Trophoblast cell (in vitro differentiated cells and primary cell): ENCODE data around the gene ARHGAP42.

Experiments used
- DNase-seq, 2 donors: peaks; one replicate each; pipeline ENCODE4 v3.0.0-alpha.2; 2016
- H2AFZ ChIP-seq: 2 replicates; pipeline ENCODE4 v1.6.1; 2013; ENCODE audit warnings: low read length, moderate library complexity, mild to moderate bottlenecking; ENCODE audit not compliant: insufficient read depth, poor library complexity
- H2AK5ac ChIP-seq: 2 replicates; pipeline ENCODE4 v1.6.1; 2013; ENCODE audit warnings: mild to moderate bottlenecking, low read length
- H2BK120ac ChIP-seq: 2 replicates; pipeline ENCODE4 v1.6.1; 2013; ENCODE audit warnings: low read length, mild to moderate bottlenecking, moderate library complexity; ENCODE audit not compliant: insufficient read depth, poor library complexity
- H2BK12ac ChIP-seq: 2 replicates; pipeline ENCODE4 v1.6.1; 2013; ENCODE audit warnings: mild to moderate bottlenecking, low read length, moderate library complexity
- H2BK5ac ChIP-seq: 2 replicates; pipeline ENCODE4 v1.6.1; 2013; ENCODE audit warnings: low read length, low read depth, moderate library complexity, mild to moderate bottlenecking; ENCODE audit not compliant: poor library complexity
- H3K14ac ChIP-seq: 2 replicates; pipeline ENCODE4 v1.6.1; 2013; ENCODE audit warnings: mild to moderate bottlenecking, low read length
- H3K18ac ChIP-seq: 2 replicates; pipeline ENCODE4 v1.6.1; 2013; ENCODE audit warnings: mild to moderate bottlenecking, low read length
- H3K23ac ChIP-seq: 2 replicates; pipeline ENCODE4 v1.6.1; 2013; ENCODE audit warnings: low read length
- H3K27ac ChIP-seq: 2 replicates; pipeline ENCODE4 v1.5.1; 2013; ENCODE audit warnings: low read depth, mild to moderate bottlenecking, inconsistent platforms, low read length, moderate library complexity
- H3K27me3 ChIP-seq: 2 replicates; pipeline ENCODE4 v1.6.1; 2013; ENCODE audit warnings: inconsistent platforms, mild to moderate bottlenecking, low read length, moderate library complexity; ENCODE audit not compliant: insufficient read depth
- H3K36me3 ChIP-seq, 2 experiments: 1 replicate in 1 of 2; 2 replicates in 1 of 2; pipeline ENCODE4 v1.6.1; 2013; ENCODE audit warnings: low read length in 2 of 2, mild to moderate bottlenecking in 2 of 2, moderate library complexity in 1 of 2; ENCODE audit not compliant: insufficient read depth in 2 of 2, control insufficient read depth in 1 of 2
- H3K4ac ChIP-seq: 2 replicates; pipeline ENCODE4 v1.6.1; 2013; ENCODE audit warnings: low read depth, mild to moderate bottlenecking, low read length, moderate library complexity
- H3K4me1 ChIP-seq, 2 experiments: 1 replicate in 1 of 2; 2 replicates in 1 of 2; pipeline ENCODE4 v1.6.1; 2013; ENCODE audit warnings: low read length in 2 of 2, mild to moderate bottlenecking in 2 of 2, moderate library complexity in 1 of 2; ENCODE audit not compliant: insufficient read depth in 2 of 2, control insufficient read depth in 1 of 2
- H3K4me2 ChIP-seq: 2 replicates; pipeline ENCODE4 v1.6.1; 2013; ENCODE audit warnings: inconsistent platforms, mild to moderate bottlenecking, low read length, moderate library complexity
- H3K4me3 ChIP-seq: 2 replicates; pipeline ENCODE4 v1.5.1; 2013; ENCODE audit warnings: mild to moderate bottlenecking, low read depth, low read length, inconsistent platforms
- H3K79me1 ChIP-seq: one replicate; pipeline ENCODE4 v1.6.1; 2013; ENCODE audit warnings: low read length
- H3K79me2 ChIP-seq: 2 replicates; pipeline ENCODE4 v1.6.1; 2013; ENCODE audit warnings: low read length, mild to moderate bottlenecking; ENCODE audit not compliant: control insufficient read depth, insufficient read depth, poor library complexity
- H3K9ac ChIP-seq: 2 replicates; pipeline ENCODE4 v1.6.1; 2013; ENCODE audit warnings: mild to moderate bottlenecking, low read length
- H3K9me3 ChIP-seq: 2 replicates; pipeline ENCODE4 v1.6.1; 2013; ENCODE audit warnings: low read depth, mild to moderate bottlenecking, control low read depth, inconsistent platforms, low read length; ENCODE audit not compliant: insufficient read depth
- H4K12ac ChIP-seq: 2 replicates; pipeline ENCODE4 v1.6.1; 2013; ENCODE audit warnings: low read depth, mild to moderate bottlenecking, low read length, moderate library complexity
- H4K8ac ChIP-seq: 2 replicates; pipeline ENCODE4 v1.6.1; 2013; ENCODE audit warnings: low read depth, mild to moderate bottlenecking, low read length, moderate library complexity
- H4K91ac ChIP-seq: one replicate; pipeline ENCODE4 v1.6.1; 2013; ENCODE audit warnings: low read depth, mild to moderate bottlenecking, low read length, moderate library complexity
- WGBS: extraction: QIAGEN DNeasy Blood & Tissue Kit; methylation state at CpG from one replicate; pipeline ENCODE4 v1.1.7; 2013; ENCODE audit warnings: missing lambda C conversion rate; ENCODE audit not compliant: insufficient read length, insufficient coverage; ENCODE audit errors: extremely low coverage; 5-methylcytosine and 5-hydroxymethylcytosine counted together

Gene ARHGAP42

DNA sequence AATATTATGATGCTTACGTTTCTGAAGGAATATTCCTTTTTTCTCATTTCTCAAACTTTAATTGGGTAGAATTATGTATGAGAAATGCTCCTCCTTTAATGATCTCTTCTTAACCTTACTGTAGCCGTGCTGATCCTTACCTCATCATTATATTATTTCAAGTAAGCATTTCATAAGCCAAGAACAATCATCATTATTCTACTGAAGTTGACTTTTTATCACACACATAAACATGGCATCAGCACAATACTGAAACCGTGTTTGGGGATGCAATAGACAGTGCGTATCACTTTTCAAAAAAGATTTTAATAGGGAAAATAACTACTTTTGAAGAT, 162.8 kb downstream of the ARHGAP42 start:
- DNase-seq: no peak
- no peak overlapping the region for H3K14ac ChIP-seq
- H4K91ac ChIP-seq: no peak overlapping the region
- no peak overlapping the region for H3K18ac ChIP-seq
- H3K4me1 ChIP-seq: no peaks in the 10 kb centered on the region
- no peak overlapping the region for H2BK12ac ChIP-seq
- no peak overlapping the region for H3K4me2 ChIP-seq
- no peaks in the 10 kb centered on the region for H3K79me1 ChIP-seq
- H3K9ac ChIP-seq: no peak overlapping the region
- H3K23ac ChIP-seq: no peak overlapping the region
- no CpG with 5 or more reads among the region's 4 CpGs for WGBS
- H3K4me3 ChIP-seq: no peak overlapping the region
- H2BK5ac ChIP-seq: no peak overlapping the region
- H4K12ac ChIP-seq: no peak overlapping the region
- no peaks in the 10 kb centered on the region for H3K27me3 ChIP-seq
- no peak overlapping the region for H2AK5ac ChIP-seq
- no peak overlapping the region for H2AFZ ChIP-seq
- no peak overlapping the region for H4K8ac ChIP-seq
- H2BK120ac ChIP-seq: no peak overlapping the region
- H3K27ac ChIP-seq: no peak overlapping the region
- no peaks in the 10 kb centered on the region for H3K36me3 ChIP-seq
- H3K79me2 ChIP-seq: no peaks in the 10 kb centered on the region
- H3K9me3 ChIP-seq: no peaks in the 10 kb centered on the region
- H3K4ac ChIP-seq: no peak overlapping the region

GRCh38 chr11:100851147-100851546, 164.1 kb downstream of the ARHGAP42 start:
- no peak overlapping the region for H3K23ac ChIP-seq
- no peaks in the 10 kb centered on the region for H3K79me1 ChIP-seq
- no peak overlapping the region for H3K9ac ChIP-seq
- no peak overlapping the region for H3K14ac ChIP-seq
- no peak overlapping the region for H3K18ac ChIP-seq
- H3K4me2 ChIP-seq: no peak overlapping the region
- H4K91ac ChIP-seq: no peak overlapping the region
- no peak overlapping the region for H4K12ac ChIP-seq
- no peak overlapping the region for H2BK5ac ChIP-seq
- no peak overlapping the region for H4K8ac ChIP-seq
- no peak overlapping the region for H3K27ac ChIP-seq
- no peaks in the 10 kb centered on the region for H3K4me1 ChIP-seq
- H2BK12ac ChIP-seq: no peak overlapping the region
- H2AFZ ChIP-seq: no peak overlapping the region
- no peak overlapping the region for H3K4ac ChIP-seq
- no peaks in the 10 kb centered on the region for H3K27me3 ChIP-seq
- H3K4me3 ChIP-seq: no peak overlapping the region
- no peak overlapping the region for H2BK120ac ChIP-seq
- no peak overlapping the region for H2AK5ac ChIP-seq
- no CpG with 5 or more reads among the region's 4 CpGs for WGBS
- H3K79me2 ChIP-seq: no peaks in the 10 kb centered on the region
- H3K9me3 ChIP-seq: no peaks in the 10 kb centered on the region
- no peaks in the 10 kb centered on the region for H3K36me3 ChIP-seq
- peak; percentile 43 to 84 for DNase-seq

GRCh38 chr11:100851584-100852152, 164.6 kb downstream of the ARHGAP42 start:
- Histone ChIP-seq H4K8ac (no peak overlapping the region), H3K27ac (no peak overlapping the region), H2AFZ (no peak overlapping the region), H2AK5ac (no peak overlapping the region), H3K18ac (no peak overlapping the region), H2BK120ac (no peak overlapping the region), H3K4me3 (no peak overlapping the region), H3K4me2 (no peak overlapping the region), H2BK12ac (no peak overlapping the region), H2BK5ac (no peak overlapping the region), H3K9me3 (no peaks in the 10 kb centered on the region), H4K91ac (no peak overlapping the region), H3K36me3 (no peaks in the 10 kb centered on the region), H3K79me2 (no peaks in the 10 kb centered on the region), H3K79me1 (no peaks in the 10 kb centered on the region), H3K23ac (no peak overlapping the region), H3K9ac (no peak overlapping the region), H3K27me3 (no peaks in the 10 kb centered on the region), H3K14ac (no peak overlapping the region), H3K4me1 (no peaks in the 10 kb centered on the region), H4K12ac (no peak overlapping the region), H3K4ac (no peak overlapping the region)
- no CpG with 5 or more reads among the region's 5 CpGs for WGBS
- peak; percentile 77 to 91 for DNase-seq

DNA sequence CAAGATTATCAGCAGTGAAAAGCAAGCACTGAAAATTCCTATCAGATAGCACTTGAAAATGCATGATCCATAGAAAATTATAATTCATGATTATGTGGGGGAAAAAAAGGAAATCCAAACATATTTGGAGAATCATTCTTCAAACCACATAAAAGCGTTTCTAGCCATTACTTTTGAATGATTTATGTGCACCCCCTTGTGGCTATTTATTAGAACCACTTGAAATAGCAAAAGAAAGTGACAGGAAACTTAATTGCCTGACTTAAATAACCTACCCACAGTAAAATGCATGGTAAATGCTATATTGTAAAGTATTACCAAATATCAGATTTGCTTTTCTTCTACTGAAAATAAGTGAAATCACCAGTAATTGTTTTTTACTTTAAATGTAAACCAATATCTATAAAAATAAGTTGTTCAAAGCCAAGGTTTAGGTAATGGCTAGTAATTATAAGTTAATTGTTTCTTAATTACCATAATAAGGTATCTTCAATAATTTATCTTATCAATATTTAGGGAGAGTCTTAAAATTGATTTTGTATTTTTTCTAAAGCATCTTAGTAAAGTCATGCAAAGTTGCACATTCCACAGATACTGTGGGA, 168.5 kb downstream of the ARHGAP42 start:
- DNase-seq: peak in 1 of 2 donors; percentile 70
- no peak overlapping the region for H2BK120ac ChIP-seq

More for the DNA sequence above, 168.5 kb downstream of the ARHGAP42 start:
- Histone ChIP-seq H3K4me3 (no peak overlapping the region), H4K91ac (no peak overlapping the region), H3K9ac (no peak overlapping the region), H3K23ac (no peak overlapping the region), H3K79me1 (no peaks in the 10 kb centered on the region), H3K27me3 (no peaks in the 10 kb centered on the region), H3K9me3 (no peaks in the 10 kb centered on the region), H2BK12ac (no peak overlapping the region), H2AFZ (no peak overlapping the region), H3K14ac (no peak overlapping the region), H2AK5ac (no peak overlapping the region), H2BK5ac (no peak overlapping the region), H3K79me2 (no peaks in the 10 kb centered on the region), H4K8ac (no peak overlapping the region), H3K18ac (no peak overlapping the region), H3K27ac (no peak overlapping the region), H3K4ac (no peak overlapping the region), H3K4me2 (no peak overlapping the region), H4K12ac (no peak overlapping the region), H3K36me3 (no peaks in the 10 kb centered on the region), H3K4me1 (peaks cover 0 to 3% of the 10 kb centered on the region in 2 experiments)
- no CpG with 5 or more reads among the region's 1 CpG for WGBS
